Calu3 (cell line): ENCODE data around the gene PCBP4. TPM values are rescaled to one million over a fixed set of nuclear protein-coding genes. Genes with fewer than 3 reads are reported as not detected.

Experiments
- BruUV-seq: library from RNA; stranded (reverse); fragments of 400-500 nt; replicated peaks from 2 replicates; lab custom pipeline; 2021; lab: Mats Ljungman, UMichigan
- CTCF ChIA-PET: fragments of 300-600 bp; sonication (Branson Sonifier 250); formaldehyde crosslinking; loops from one replicate; lab custom pipeline; 2022; ENCODE audit warnings: antibody characterized with exemption; lab: Charles Lee
- DNase-seq: peaks from one replicate; pipeline ENCODE4 v3.0.0; 2022
- H3K27ac Mint-ChIP-seq: one replicate; pipeline ENCODE4 v1.8.0; 2022; ENCODE audit warnings: mixed read lengths; ENCODE audit not compliant: unreplicated experiment
- H3K27me3 Mint-ChIP-seq: one replicate; pipeline ENCODE4 v1.8.0; 2022; ENCODE audit warnings: mixed read lengths; ENCODE audit not compliant: unreplicated experiment
- H3K36me3 Mint-ChIP-seq: one replicate; pipeline ENCODE4 v1.8.0; 2022; ENCODE audit warnings: mild to moderate bottlenecking, moderate library complexity, mixed read lengths; ENCODE audit not compliant: insufficient read depth, unreplicated experiment
- H3K4me1 Mint-ChIP-seq: one replicate; pipeline ENCODE4 v1.8.0; 2022; ENCODE audit warnings: mild to moderate bottlenecking, low read depth, mixed read lengths; ENCODE audit not compliant: unreplicated experiment
- H3K4me3 Mint-ChIP-seq: one replicate; pipeline ENCODE4 v1.8.0; 2022; ENCODE audit warnings: mild to moderate bottlenecking, low read depth, moderate library complexity, mixed read lengths; ENCODE audit not compliant: unreplicated experiment
- H3K9me3 Mint-ChIP-seq: one replicate; pipeline ENCODE4 v1.8.0; 2022; ENCODE audit warnings: low read depth, mixed read lengths; ENCODE audit not compliant: unreplicated experiment
- intact Hi-C: fragments of 100-400 bp; cut with micrococcal nuclease; formaldehyde crosslinking; loops from one replicate; pipeline ENCODE4 v1.10.0; 2022; ENCODE audit not compliant: unreplicated experiment
- total RNA-seq: library from RNA; stranded (reverse); gene quantifications from 2 replicates; pipeline ENCODE4 v1.2.3, GENCODE V29; 2022
- TF ChIP-seq, protein P1 (sequence below): fragments of 200-600 bp; IDR thresholded peaks from one replicate; pipeline ENCODE4 v1.8.0; 2022; ENCODE audit warnings: antibody characterized with exemption; ENCODE audit not compliant: unreplicated experiment

The PCBP4 gene
- total RNA-seq, 1 experiment from 2014 or later: 31.5 TPM

- H3K27ac Mint-ChIP-seq: no peak overlapping the region
- H3K4me3 Mint-ChIP-seq: no peak overlapping the region
- H3K36me3 Mint-ChIP-seq: no peaks in the 10 kb centered on the region
- no peaks in the 10 kb centered on the region for H3K9me3 Mint-ChIP-seq
- CTCF ChIA-PET: no interaction called here
- TF ChIP-seq, protein P1, sequence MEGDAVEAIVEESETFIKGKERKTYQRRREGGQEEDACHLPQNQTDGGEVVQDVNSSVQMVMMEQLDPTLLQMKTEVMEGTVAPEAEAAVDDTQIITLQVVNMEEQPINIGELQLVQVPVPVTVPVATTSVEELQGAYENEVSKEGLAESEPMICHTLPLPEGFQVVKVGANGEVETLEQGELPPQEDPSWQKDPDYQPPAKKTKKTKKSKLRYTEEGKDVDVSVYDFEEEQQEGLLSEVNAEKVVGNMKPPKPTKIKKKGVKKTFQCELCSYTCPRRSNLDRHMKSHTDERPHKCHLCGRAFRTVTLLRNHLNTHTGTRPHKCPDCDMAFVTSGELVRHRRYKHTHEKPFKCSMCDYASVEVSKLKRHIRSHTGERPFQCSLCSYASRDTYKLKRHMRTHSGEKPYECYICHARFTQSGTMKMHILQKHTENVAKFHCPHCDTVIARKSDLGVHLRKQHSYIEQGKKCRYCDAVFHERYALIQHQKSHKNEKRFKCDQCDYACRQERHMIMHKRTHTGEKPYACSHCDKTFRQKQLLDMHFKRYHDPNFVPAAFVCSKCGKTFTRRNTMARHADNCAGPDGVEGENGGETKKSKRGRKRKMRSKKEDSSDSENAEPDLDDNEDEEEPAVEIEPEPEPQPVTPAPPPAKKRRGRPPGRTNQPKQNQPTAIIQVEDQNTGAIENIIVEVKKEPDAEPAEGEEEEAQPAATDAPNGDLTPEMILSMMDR: no peak
- no TSS peak for BruUV-seq
- H3K27me3 Mint-ChIP-seq: peaks cover 47% of the 10 kb centered on the region
- DNase-seq: no peak
- intact Hi-C loops: no loop called here
- H3K4me1 Mint-ChIP-seq: no peaks in the 10 kb centered on the region
Observed at GRCh38 chr3:51950899-51951298, 16.4 kb downstream of the PCBP4 start.

DNA sequence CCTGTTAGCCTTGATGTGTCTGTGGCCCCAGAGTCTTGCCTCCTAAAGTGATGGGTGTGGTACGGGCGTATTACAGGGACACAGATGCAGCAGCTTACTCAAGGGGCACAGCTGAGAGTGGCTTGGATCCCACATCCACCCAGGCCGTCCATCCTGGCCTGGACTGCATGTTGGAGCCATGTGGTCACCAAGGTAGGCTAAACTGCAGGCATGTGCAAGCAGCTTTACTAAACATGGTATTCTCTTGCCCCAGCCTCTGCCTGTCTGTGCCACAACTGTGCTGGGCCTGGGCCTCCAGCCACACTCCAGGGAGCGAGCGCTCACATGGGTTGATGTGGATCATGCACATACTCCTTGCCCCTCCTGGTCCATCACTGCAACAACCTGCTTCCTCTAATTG lies 18.1 kb downstream of the PCBP4 start:
- no TSS peak for BruUV-seq
- H3K4me3 Mint-ChIP-seq: no peak overlapping the region

DNA sequence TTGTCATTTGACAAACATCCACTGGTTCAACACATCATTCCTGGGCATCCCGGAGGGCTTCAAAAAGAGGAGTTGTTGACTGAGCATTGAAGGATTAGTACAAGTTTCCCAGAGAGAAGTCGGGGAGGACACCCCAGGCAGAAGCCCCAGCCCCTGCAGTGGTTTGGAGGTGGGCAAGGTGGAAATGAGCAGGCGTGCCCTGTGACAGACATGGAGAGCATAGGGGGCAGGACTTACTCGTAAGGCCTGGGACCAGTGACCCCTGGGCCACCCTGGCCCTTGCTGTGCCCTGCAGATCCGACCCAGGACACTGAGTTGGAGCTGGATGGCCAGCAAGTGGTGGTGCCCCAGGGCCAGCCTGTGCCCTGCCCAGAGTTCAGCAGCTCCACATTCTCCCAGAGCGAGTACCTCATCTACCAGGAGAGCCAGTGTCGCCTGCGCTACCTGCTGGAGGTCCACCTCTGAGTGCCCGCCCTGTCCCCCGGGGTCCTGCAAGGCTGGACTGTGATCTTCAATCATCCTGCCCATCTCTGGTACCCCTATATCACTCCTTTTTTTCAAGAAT lies 19.2 kb downstream of the PCBP4 start:
- intact Hi-C loops: no loop called here
- peaks cover 2% of the 10 kb centered on the region for H3K36me3 Mint-ChIP-seq
- BruUV-seq: no TSS peak
- CTCF ChIA-PET: no interaction called here
- DNase-seq: no peak
- no peak overlapping the region for H3K4me3 Mint-ChIP-seq
- no peaks in the 10 kb centered on the region for H3K9me3 Mint-ChIP-seq
- H3K4me1 Mint-ChIP-seq: peaks cover 2% of the 10 kb centered on the region
- TF ChIP-seq, protein P1: no peak
- no peak overlapping the region for H3K27ac Mint-ChIP-seq
- H3K27me3 Mint-ChIP-seq: peaks cover 24% of the 10 kb centered on the region

More for the DNA sequence above, 18.1 kb downstream of the PCBP4 start:
- Mint-ChIP-seq H3K27me3 (peaks cover 34% of the 10 kb centered on the region), H3K4me1 (no peaks in the 10 kb centered on the region), H3K36me3 (no peaks in the 10 kb centered on the region), H3K9me3 (no peaks in the 10 kb centered on the region), H3K27ac (no peak overlapping the region)
- CTCF ChIA-PET: interaction anchor here (0.6 kb wide), 1 partner anchor 762 kb away, joined by 3 read pairs; no protein-coding TSS in a partner anchor
- TF ChIP-seq, protein P1: no peak
- intact Hi-C loops: no loop called here
- DNase-seq: no peak

DNA sequence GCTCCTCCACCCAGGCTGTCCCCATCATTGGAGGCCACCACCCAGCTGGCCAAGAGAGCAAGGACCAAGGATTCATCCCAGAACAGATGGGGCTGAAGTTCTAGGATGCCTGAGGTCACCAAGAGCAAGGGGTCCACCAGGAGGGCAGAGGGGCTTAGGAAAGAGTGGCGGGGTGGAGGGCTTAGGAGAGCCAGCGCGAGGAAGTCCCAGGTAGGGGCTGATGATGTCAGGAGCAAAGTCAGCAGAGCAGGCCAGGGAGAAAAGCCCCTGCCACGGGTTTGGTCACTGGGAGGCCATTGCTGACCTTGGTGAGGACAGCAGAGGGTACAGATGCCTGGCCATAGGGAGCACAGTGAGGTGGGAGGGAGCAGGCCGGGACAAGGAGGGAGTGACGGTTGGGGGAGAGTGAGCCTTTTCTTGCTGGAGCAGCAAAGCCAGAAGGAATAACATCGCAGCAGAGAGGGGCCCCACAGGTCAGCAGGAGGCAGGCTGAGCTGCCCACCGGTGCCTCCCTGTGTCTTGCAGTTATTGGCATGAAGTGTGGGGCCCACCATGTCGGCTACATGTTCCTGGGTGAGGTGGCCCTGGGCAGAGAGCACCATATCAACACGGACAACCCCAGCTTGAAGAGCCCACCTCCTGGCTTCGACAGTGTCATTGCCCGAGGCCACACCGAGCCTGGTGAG lies 19.9 kb downstream of the PCBP4 start:
- no peak overlapping the region for H3K27ac Mint-ChIP-seq
- peaks cover 17% of the 10 kb centered on the region for H3K27me3 Mint-ChIP-seq
- intact Hi-C loops: no loop called here
- peaks cover 6% of the 10 kb centered on the region for H3K4me1 Mint-ChIP-seq
- no peak overlapping the region for H3K4me3 Mint-ChIP-seq
- CTCF ChIA-PET: no interaction called here
- H3K9me3 Mint-ChIP-seq: no peaks in the 10 kb centered on the region
- H3K36me3 Mint-ChIP-seq: peaks cover 9% of the 10 kb centered on the region
- TF ChIP-seq, protein P1: no peak
- DNase-seq: no peak
- BruUV-seq: no TSS peak
